Central memory CD8-positive, alpha-beta T cell (primary cell): Measurements from ENCODE around the gene DSCAML1.

Source experiments
- ATAC-seq: fragments of 150-1000 bp; cut with Tn5 transposase; replicated peaks from 2 replicates; pipeline ENCODE4 v1.10.0; 2022; ENCODE audit warnings: mild to moderate bottlenecking, moderate FRiP score, moderate number of reproducible peaks; ENCODE audit not compliant: poor library complexity, severe bottlenecking; ENCODE audit errors: extremely low read depth
- DNase-seq, 2 donors: peaks; one replicate each; pipeline ENCODE4 v3.0.0; 2021; ENCODE audit warnings: low spot score in 2 of 2
- H3K27ac Mint-ChIP-seq: one replicate; pipeline ENCODE4 v1.8.0; 2022; ENCODE audit warnings: low read depth, mild to moderate bottlenecking, moderate library complexity, mixed read lengths
- H3K27me3 Mint-ChIP-seq: one replicate; pipeline ENCODE4 v1.8.0; 2022; ENCODE audit warnings: mixed read lengths
- H3K36me3 Mint-ChIP-seq: one replicate; pipeline ENCODE4 v1.8.0; 2022; ENCODE audit warnings: mild to moderate bottlenecking, moderate library complexity, mixed read lengths; ENCODE audit not compliant: insufficient read depth
- H3K4me1 Mint-ChIP-seq: one replicate; pipeline ENCODE4 v1.8.0; 2022; ENCODE audit warnings: mixed read lengths
- H3K4me3 Mint-ChIP-seq: one replicate; pipeline ENCODE4 v1.8.0; 2022; ENCODE audit warnings: mild to moderate bottlenecking, moderate library complexity, mixed read lengths
- H3K9me3 Mint-ChIP-seq: one replicate; pipeline ENCODE4 v1.8.0; 2022; ENCODE audit warnings: mixed read lengths

DSCAML1 gene

GRCh38 chr11:117676501-117676900, 120.5 kb downstream of the DSCAML1 start:
- Mint-ChIP-seq H3K27ac (no peak overlapping the region), H3K4me3 (no peak overlapping the region), H3K36me3 (peaks cover 2% of the 10 kb centered on the region), H3K9me3 (no peaks in the 10 kb centered on the region), H3K27me3 (peaks cover 69% of the 10 kb centered on the region), H3K4me1 (no peaks in the 10 kb centered on the region)
- no peak for DNase-seq
- no peak for ATAC-seq

GRCh38 chr11:117673602-117674001, 123.4 kb downstream of the DSCAML1 start:
- peaks cover 71% of the 10 kb centered on the region for H3K27me3 Mint-ChIP-seq
- no peak overlapping the region for H3K4me3 Mint-ChIP-seq
- H3K9me3 Mint-ChIP-seq, result no peaks in the 10 kb centered on the region
- ATAC-seq, result no peak
- no peaks in the 10 kb centered on the region for H3K4me1 Mint-ChIP-seq
- no peak overlapping the region for H3K27ac Mint-ChIP-seq
- DNase-seq, result no peak
- H3K36me3 Mint-ChIP-seq, result peaks cover 2% of the 10 kb centered on the region

GRCh38 chr11:117671370-117671769, 125.6 kb downstream of the DSCAML1 start:
- ATAC-seq (no peak), DNase-seq (no peak)
- Mint-ChIP-seq H3K4me1 (no peaks in the 10 kb centered on the region), H3K4me3 (no peak overlapping the region), H3K27me3 (peaks cover 65% of the 10 kb centered on the region), H3K27ac (no peak overlapping the region), H3K36me3 (peaks cover 2% of the 10 kb centered on the region), H3K9me3 (no peaks in the 10 kb centered on the region)

- H3K27me3 Mint-ChIP-seq, result peaks cover 64% of the 10 kb centered on the region
- peaks cover 2% of the 10 kb centered on the region for H3K36me3 Mint-ChIP-seq
- no peak overlapping the region for H3K4me3 Mint-ChIP-seq
- no peak for DNase-seq
- ATAC-seq, result no peak
- no peak overlapping the region for H3K27ac Mint-ChIP-seq
- H3K9me3 Mint-ChIP-seq, result no peaks in the 10 kb centered on the region
- no peaks in the 10 kb centered on the region for H3K4me1 Mint-ChIP-seq
Measured at GRCh38 chr11:117670924-117671323, 126.1 kb downstream of the DSCAML1 start.

GRCh38 chr11:117670443-117670842, 126.6 kb downstream of the DSCAML1 start:
- Mint-ChIP-seq H3K4me1 (no peaks in the 10 kb centered on the region), H3K9me3 (no peaks in the 10 kb centered on the region), H3K4me3 (no peak overlapping the region), H3K36me3 (peaks cover 2% of the 10 kb centered on the region), H3K27me3 (peaks cover 60% of the 10 kb centered on the region), H3K27ac (no peak overlapping the region)
- no peak for ATAC-seq
- no peak for DNase-seq

- no peak for DNase-seq
Measured at GRCh38 chr11:117669616-117670015, 127.4 kb downstream of the DSCAML1 start.

GRCh38 chr11:117669062-117669461, 128.0 kb downstream of the DSCAML1 start:
- ATAC-seq (no peak), DNase-seq (no peak)
- no peaks in the 10 kb centered on the region for H3K9me3 Mint-ChIP-seq
- no peaks in the 10 kb centered on the region for H3K4me1 Mint-ChIP-seq
- H3K27me3 Mint-ChIP-seq, result peaks cover 51% of the 10 kb centered on the region
- no peaks in the 10 kb centered on the region for H3K36me3 Mint-ChIP-seq
- no peak overlapping the region for H3K4me3 Mint-ChIP-seq
- H3K27ac Mint-ChIP-seq, result no peak overlapping the region

More at GRCh38 chr11:117669616-117670015, 127.4 kb downstream of the DSCAML1 start:
- Mint-ChIP-seq H3K4me3 (no peak overlapping the region), H3K27me3 (peaks cover 56% of the 10 kb centered on the region), H3K9me3 (no peaks in the 10 kb centered on the region), H3K27ac (no peak overlapping the region), H3K4me1 (no peaks in the 10 kb centered on the region), H3K36me3 (no peaks in the 10 kb centered on the region)
- no peak for ATAC-seq

- H3K27me3 Mint-ChIP-seq, result peaks cover 51% of the 10 kb centered on the region
- no peaks in the 10 kb centered on the region for H3K4me1 Mint-ChIP-seq
- no peaks in the 10 kb centered on the region for H3K9me3 Mint-ChIP-seq
- DNase-seq (no peak), ATAC-seq (no peak)
- no peak overlapping the region for H3K27ac Mint-ChIP-seq
- no peak overlapping the region for H3K4me3 Mint-ChIP-seq
- no peaks in the 10 kb centered on the region for H3K36me3 Mint-ChIP-seq
Measured at GRCh38 chr11:117668321-117668751, 128.7 kb downstream of the DSCAML1 start.

- no peak for ATAC-seq
- Mint-ChIP-seq H3K9me3 (no peaks in the 10 kb centered on the region), H3K4me3 (no peak overlapping the region), H3K27me3 (peaks cover 34% of the 10 kb centered on the region), H3K4me1 (no peaks in the 10 kb centered on the region), H3K27ac (no peak overlapping the region), H3K36me3 (no peaks in the 10 kb centered on the region)
- DNase-seq, result no peak
Measured at GRCh38 chr11:117664897-117665296, 132.1 kb downstream of the DSCAML1 start.

- Mint-ChIP-seq H3K27ac (no peak overlapping the region), H3K36me3 (no peaks in the 10 kb centered on the region), H3K27me3 (peaks cover 34% of the 10 kb centered on the region), H3K9me3 (no peaks in the 10 kb centered on the region), H3K4me3 (no peak overlapping the region), H3K4me1 (no peaks in the 10 kb centered on the region)
- ATAC-seq (no peak), DNase-seq (no peak)
Measured at GRCh38 chr11:117663821-117664220, 133.2 kb downstream of the DSCAML1 start.

GRCh38 chr11:117663414-117663813, 133.6 kb downstream of the DSCAML1 start:
- no peaks in the 10 kb centered on the region for H3K9me3 Mint-ChIP-seq
- H3K4me3 Mint-ChIP-seq, result no peak overlapping the region
- H3K36me3 Mint-ChIP-seq, result no peaks in the 10 kb centered on the region
- ATAC-seq (no peak), DNase-seq (no peak)
- H3K4me1 Mint-ChIP-seq, result no peaks in the 10 kb centered on the region
- H3K27ac Mint-ChIP-seq, result no peak overlapping the region
- H3K27me3 Mint-ChIP-seq, result peaks cover 34% of the 10 kb centered on the region

GRCh38 chr11:117662671-117663269, 134.2 kb downstream of the DSCAML1 start:
- DNase-seq, result no peak
- H3K27me3 Mint-ChIP-seq, result peaks cover 32% of the 10 kb centered on the region
- H3K4me3 Mint-ChIP-seq, result no peak overlapping the region
- no peaks in the 10 kb centered on the region for H3K9me3 Mint-ChIP-seq
- H3K36me3 Mint-ChIP-seq, result no peaks in the 10 kb centered on the region
- H3K4me1 Mint-ChIP-seq, result no peaks in the 10 kb centered on the region
- ATAC-seq, result no peak
- H3K27ac Mint-ChIP-seq, result no peak overlapping the region

GRCh38 chr11:117662255-117662654, 134.8 kb downstream of the DSCAML1 start:
- Mint-ChIP-seq H3K27ac (no peak overlapping the region), H3K36me3 (no peaks in the 10 kb centered on the region), H3K4me3 (no peak overlapping the region), H3K4me1 (no peaks in the 10 kb centered on the region), H3K9me3 (no peaks in the 10 kb centered on the region), H3K27me3 (peaks cover 26% of the 10 kb centered on the region)
- ATAC-seq, result no peak
- no peak for DNase-seq
